Body of pancreas (tissue), 4 donors: Measurements from ENCODE around the gene PLD6. TPM values are rescaled to one million over a fixed set of nuclear protein-coding genes. Genes with fewer than 3 reads are reported as not detected.

Source experiments
- ATAC-seq: fragments of 150-250 bp; one replicate; pipeline ENCODE4 v1.9.1; 2016
- DNase-seq, 4 donors: peaks; one replicate each; pipeline ENCODE4 v3.0.0-alpha.2; 2019
- H3K27ac ChIP-seq, 4 donors: fragments of 200-600 bp; sonication (generic); 1 replicate in 3 of 4; 2 replicates in 1 of 4; pipeline versions ENCODE4 v1.5.1 to v1.6.1; 2016 to 2019; ENCODE audit warnings: mild to moderate bottlenecking in 1 of 4, mixed read lengths in 1 of 4, moderate library complexity in 1 of 4
- H3K27me3 ChIP-seq, 2 donors: fragments of 200-600 bp; sonication (generic); one replicate each; pipeline ENCODE4 v1.6.0; 2016; ENCODE audit warnings: mild to moderate bottlenecking in 1 of 2
- H3K36me3 ChIP-seq, 2 donors: fragments of 200-600 bp; sonication (generic); replicated peaks in 1 of 2; 2 replicates each; pipeline ENCODE4 v1.5.1; 2016; ENCODE audit warnings: low read depth in 2 of 2; ENCODE audit not compliant: insufficient read depth in 1 of 2
- H3K4me1 ChIP-seq: fragments of 200-600 bp; sonication (generic); one replicate; pipeline ENCODE4 v1.6.0; 2016
- H3K4me3 ChIP-seq, 2 donors: fragments of 200-600 bp; sonication (generic); 1 replicate in 1 of 2; 2 replicates in 1 of 2; pipeline ENCODE4 v1.5.1; 2016 to 2019
- H3K9me3 ChIP-seq, 3 donors: fragments of 200-600 bp; sonication (generic); 1 replicate in 2 of 3; 2 replicates in 1 of 3; pipeline ENCODE4 v1.5.1; 2016
- POLR2A ChIP-seq, 3 donors: fragments of 450-650 bp; IDR thresholded peaks; one replicate each; pipeline ENCODE4 v1.6.1; 2016; ENCODE audit warnings: antibody characterized with exemption in 3 of 3, mild to moderate bottlenecking in 2 of 3
- WGBS, 2 donors: methylation state at CpG; one replicate each; pipeline ENCODE4 v1.1.5; 2017; 5-methylcytosine and 5-hydroxymethylcytosine counted together
- intact Hi-C: fragments of 100-400 bp; cut with DNase I; formaldehyde crosslinking; loops from one replicate; pipeline ENCODE4 v1.15.1; 2023
- total RNA-seq, 2 donors: library from RNA; depleted of rRNA; stranded (reverse); fragments of >200 nt; gene quantifications; one replicate each; pipeline ENCODE4 v1.1.0, GENCODE V29; 2016
- TF ChIP-seq, protein P1 (sequence below), 7 experiments: fragments of 450-650 bp in 4 of 7; fragments of 200-600 bp in 3 of 7; sonication (generic) in 3 of 7; IDR thresholded peaks; one replicate each; pipeline ENCODE4 v1.5.1; 2016 to 2019; ENCODE audit warnings: antibody characterized with exemption in 7 of 7

The PLD6 gene
- total RNA-seq, 2 donors from 2014 or later, result 3.6 to 6.6 TPM

DNA sequence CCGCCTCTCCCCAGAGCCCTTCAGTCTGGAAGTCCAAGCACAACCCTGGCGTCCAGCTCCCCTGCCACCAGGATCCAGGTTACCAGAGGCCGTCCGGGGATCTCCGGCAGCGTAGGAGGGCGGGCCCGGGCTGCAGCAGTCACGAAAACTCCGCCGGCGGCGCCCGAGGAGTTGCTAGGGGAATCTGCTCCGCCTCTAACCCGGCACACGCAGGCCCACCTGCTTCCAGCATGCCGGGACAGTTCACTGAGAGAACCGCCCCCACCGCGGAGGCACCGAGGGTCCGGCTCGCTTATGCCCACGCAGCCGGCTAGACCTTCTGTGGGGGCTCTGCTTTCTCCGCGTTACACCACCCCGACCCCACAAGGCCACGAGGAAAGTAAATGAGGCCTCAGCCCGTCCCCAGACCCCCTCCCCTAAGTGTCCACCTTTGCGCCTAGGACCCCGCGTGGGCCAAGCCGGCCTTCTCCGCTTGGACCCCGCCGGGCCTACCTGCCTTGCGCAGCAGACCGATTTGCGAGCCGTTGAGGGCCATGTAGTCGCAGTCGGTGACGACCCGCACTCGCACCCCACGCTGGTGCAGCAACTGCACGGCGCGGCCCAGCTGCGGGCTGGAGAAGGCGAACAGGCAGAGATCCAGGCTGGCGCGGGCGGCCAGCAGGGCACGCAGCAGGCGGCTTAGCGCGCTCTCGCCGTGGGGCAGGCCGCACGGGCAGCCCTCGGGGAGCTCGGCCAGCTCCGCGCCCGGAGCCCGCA, 587 bp downstream of the PLD6 start:
- TF ChIP-seq, protein P1, sequence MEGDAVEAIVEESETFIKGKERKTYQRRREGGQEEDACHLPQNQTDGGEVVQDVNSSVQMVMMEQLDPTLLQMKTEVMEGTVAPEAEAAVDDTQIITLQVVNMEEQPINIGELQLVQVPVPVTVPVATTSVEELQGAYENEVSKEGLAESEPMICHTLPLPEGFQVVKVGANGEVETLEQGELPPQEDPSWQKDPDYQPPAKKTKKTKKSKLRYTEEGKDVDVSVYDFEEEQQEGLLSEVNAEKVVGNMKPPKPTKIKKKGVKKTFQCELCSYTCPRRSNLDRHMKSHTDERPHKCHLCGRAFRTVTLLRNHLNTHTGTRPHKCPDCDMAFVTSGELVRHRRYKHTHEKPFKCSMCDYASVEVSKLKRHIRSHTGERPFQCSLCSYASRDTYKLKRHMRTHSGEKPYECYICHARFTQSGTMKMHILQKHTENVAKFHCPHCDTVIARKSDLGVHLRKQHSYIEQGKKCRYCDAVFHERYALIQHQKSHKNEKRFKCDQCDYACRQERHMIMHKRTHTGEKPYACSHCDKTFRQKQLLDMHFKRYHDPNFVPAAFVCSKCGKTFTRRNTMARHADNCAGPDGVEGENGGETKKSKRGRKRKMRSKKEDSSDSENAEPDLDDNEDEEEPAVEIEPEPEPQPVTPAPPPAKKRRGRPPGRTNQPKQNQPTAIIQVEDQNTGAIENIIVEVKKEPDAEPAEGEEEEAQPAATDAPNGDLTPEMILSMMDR (IDR thresholded peaks at IDR 0.05), result no peak
- peak in 1 of 3 donors; percentile 26 for TF ChIP-seq POLR2A (IDR thresholded peaks at IDR 0.05)
- H3K27ac ChIP-seq, result peak overlapping the region; percentile 86 to 91 (median 88)
- peak; percentile 29 for ATAC-seq
- no peaks in the 10 kb centered on the region for H3K27me3 ChIP-seq
- H3K9me3 ChIP-seq, result no peaks in the 10 kb centered on the region
- H3K36me3 ChIP-seq, result no peaks in the 10 kb centered on the region
- H3K4me1 ChIP-seq, result peaks cover 34% of the 10 kb centered on the region
- peak overlapping the region; percentile 10 to 34 for H3K4me3 ChIP-seq
- 4 to 25% methylated on average over 7 to 60 of the region's 70 CpGs for WGBS, 2 donors
- intact Hi-C loops, result loop anchor here (10.0 kb wide), 1 partner anchor 201 kb away; no protein-coding TSS in a partner anchor
- peak; percentile 65 to 79 (median 76) for DNase-seq

DNA sequence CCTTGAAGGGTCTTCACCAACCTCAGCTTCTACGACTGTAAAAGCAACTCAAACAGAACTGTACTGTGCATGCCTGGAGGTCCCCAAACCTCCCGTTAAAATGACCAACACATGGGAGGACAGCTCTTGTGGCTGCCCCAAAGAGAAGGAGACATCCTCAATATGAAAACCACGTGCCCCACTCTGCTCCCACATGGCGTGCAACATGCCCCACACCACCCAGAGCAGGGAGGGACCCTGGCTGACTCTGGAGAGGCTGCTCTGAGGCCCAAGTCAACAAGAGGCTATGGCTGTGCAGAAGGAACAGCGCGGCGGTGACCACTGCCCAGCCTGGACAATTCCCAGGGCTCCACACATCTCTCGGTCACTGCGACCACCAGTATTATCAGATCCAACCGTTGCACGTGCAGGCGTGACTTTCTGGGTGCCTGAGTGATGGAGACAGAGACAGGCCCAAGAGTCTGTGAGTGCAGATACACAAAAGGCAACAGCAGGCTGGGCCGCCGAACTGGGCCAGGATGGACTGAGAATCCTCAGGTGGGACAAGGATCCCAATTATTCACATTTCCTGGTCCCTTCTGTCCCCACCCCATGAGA, 1.4 kb downstream of the PLD6 start:
- no peak for TF ChIP-seq POLR2A (IDR thresholded peaks at IDR 0.05)
- TF ChIP-seq, protein P1 (IDR thresholded peaks at IDR 0.05), result no peak
- DNase-seq (no peak), ATAC-seq (no peak)
- Histone ChIP-seq H3K27ac (peak overlapping the region in 3 of 4 donors; percentile 86 to 91 (median 87)), H3K4me3 (peak overlapping the region in 1 of 2 donors; percentile 10), H3K4me1 (peaks cover 34% of the 10 kb centered on the region), H3K36me3 (no peaks in the 10 kb centered on the region), H3K9me3 (no peaks in the 10 kb centered on the region), H3K27me3 (no peaks in the 10 kb centered on the region)
- intact Hi-C loops, result loop anchor here (10.0 kb wide), 1 partner anchor 200 kb away; no protein-coding TSS in a partner anchor
- 48 to 81% methylated on average over 5 to 14 of the region's 14 CpGs for WGBS, 2 donors

DNA sequence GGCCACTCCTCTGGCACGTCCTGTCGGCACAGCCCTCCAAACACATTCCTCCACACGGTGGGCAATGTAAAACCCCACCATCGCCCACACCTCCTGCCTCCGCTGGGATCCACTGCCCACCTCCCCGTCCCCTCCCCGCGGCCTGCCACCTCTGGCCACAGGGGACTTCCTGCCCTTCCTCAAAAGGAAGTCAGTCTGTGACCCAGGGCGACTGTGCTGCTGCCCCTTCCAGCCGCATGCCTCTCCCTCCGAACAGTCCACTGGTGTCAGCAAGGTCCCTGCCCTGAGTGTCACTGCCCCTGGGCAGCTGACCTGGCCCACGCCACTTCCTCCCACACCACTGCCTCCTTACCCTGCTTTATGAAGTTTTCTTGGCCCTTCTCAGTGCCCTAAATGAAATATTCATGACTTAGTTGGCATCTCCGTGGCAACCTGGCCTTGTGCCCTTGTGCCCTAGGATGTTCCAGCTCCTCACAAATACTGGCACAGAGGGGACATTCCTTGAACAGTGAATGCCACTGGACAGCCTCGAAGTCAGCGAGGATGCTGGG, 2.0 kb downstream of the PLD6 start:
- Histone ChIP-seq H3K36me3 (no peaks in the 10 kb centered on the region), H3K4me1 (peaks cover 34% of the 10 kb centered on the region), H3K4me3 (no peak overlapping the region), H3K27ac (no peak overlapping the region), H3K9me3 (no peaks in the 10 kb centered on the region), H3K27me3 (no peaks in the 10 kb centered on the region)
- ATAC-seq (no peak), DNase-seq (peak; percentile 46 to 74 (median 58))
- WGBS, 2 donors, result 63 to 81% methylated on average over 10 to 15 of the region's 15 CpGs
- intact Hi-C loops, result loop anchor here (10.0 kb wide), 1 partner anchor 199 kb away; no protein-coding TSS in a partner anchor
- TF ChIP-seq POLR2A (IDR thresholded peaks at IDR 0.05), result no peak
- TF ChIP-seq, protein P1 (IDR thresholded peaks at IDR 0.05), result no peak

DNA sequence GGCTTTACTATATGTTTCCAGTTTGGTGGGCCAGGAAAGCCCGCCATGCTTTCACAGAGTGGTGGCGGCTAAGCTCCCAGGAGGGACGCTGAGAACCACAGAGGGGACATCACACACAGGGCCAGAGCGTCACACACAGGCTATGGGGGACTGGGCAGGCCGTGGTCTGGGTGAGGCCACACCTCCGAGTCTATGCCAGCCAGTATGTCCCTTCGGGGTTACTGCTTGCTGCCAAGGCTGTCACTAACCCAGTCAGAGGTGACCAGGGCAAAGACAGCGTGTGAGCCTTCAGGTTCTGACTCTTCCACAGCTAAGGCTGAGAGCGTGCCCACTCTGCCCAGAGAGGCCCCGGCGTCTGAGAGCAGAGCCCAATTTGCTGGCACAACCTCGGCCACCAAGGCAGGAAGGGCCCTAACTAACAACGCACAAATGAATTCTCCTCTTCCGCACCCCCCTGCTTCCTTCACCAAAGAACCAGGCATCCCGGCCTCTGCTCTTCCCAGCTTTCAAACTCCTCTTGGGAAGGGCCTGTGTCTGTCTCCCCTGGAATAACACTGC, 2.9 kb downstream of the PLD6 start:
- 72 to 82% methylated on average over 6 to 15 of the region's 15 CpGs for WGBS, 2 donors
- H3K4me3 ChIP-seq, result no peak overlapping the region
- TF ChIP-seq, protein P1 (IDR thresholded peaks at IDR 0.05), result no peak
- no peak for TF ChIP-seq POLR2A (IDR thresholded peaks at IDR 0.05)
- H3K4me1 ChIP-seq, result peaks cover 34% of the 10 kb centered on the region
- no peak overlapping the region for H3K27ac ChIP-seq
- intact Hi-C loops, result loop anchor here (10.0 kb wide), 1 partner anchor 198 kb away; no protein-coding TSS in a partner anchor
- ATAC-seq (no peak), DNase-seq (no peak)
- H3K27me3 ChIP-seq, result no peaks in the 10 kb centered on the region
- H3K36me3 ChIP-seq, result no peaks in the 10 kb centered on the region
- no peaks in the 10 kb centered on the region for H3K9me3 ChIP-seq
